ENCODE results near the gene SLC35B1.
"Not testable (repeated sequence)": the region's sequence is repeated elsewhere in the genome, so short reads cannot be mapped to it uniquely, and the experiment has no call there.

Gene SLC35B1

DNA sequence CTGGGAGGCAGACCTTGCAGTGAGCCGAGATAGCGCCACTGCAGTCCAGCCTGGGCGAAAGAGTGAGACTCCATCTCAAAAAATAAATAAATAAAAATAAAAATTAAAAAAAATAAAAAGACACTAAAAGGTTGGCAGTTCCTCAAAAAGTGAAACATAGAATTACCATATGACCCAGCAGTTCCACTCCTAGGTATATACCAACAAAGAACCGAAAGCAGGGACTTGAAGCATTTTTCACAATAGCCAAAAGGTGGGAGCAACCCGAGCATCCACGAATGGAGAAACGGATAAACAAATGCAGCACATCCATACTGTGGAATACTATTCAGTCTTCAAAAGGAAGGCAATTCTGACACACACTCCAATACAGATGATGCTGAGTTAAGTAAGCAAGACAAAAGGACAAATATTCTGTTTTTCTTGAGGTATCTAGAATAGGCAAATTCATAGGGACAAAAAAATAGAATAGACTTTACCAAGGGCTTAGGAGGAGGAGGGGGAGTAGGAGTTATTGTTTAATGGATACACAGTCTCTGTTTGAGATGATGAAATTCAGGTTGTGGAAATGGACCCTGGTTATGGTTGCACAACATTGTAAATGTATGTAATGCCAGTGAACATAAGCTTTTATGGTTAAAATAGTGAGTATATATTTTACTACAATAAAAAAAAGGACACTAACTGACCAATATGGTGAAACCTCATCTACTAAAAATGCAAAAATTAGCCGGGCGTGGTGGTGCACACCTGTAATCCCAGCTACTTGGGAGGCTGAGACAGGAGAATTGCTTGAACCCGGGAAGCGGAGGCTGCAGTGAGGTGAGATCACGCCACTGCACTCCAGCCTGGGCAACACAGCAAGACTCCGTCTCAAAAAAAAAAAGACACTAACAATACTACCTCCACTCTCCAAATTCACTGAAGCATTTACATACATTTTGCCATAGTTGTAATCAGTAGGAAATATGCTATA lies 27.0 kb upstream of the SLC35B1 start:
- DNase-seq (ENCODE audit: low read depth, low spot score) = no peak

- DNase-seq (ENCODE audit: low read depth, low spot score) = no peak
Measured at GRCh38 chr17:49731435-49731831, 23.7 kb upstream of the SLC35B1 start.

DNA sequence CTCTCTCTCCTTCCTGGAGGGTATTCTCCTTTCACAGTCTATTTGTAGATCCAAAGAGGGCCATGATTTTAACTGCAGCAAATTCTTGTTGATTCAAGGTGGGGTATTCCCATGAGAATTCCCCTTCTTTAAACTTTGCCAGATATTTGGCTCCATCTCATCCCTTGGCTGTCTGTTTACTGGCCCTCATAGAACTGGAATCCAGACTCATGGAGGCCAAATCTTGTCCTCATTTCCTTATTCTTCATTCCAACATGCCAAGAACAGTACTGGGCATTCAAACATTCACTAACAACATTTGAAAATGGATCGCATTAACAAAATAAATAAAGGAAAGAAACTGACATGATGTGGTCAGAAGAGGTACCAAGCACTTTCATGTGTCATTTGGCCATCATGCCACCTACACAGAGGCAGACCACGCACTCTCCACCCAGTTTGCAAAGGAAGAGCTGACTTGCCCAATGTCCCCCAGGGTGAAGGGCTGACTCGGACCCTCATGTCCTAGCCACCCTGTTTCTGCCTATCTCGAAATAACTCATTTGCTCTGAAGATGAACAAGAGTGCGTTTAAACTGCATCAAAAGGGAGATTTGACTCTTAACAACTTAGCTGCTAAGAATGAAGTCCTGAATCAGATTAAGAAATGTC lies 23.1 kb upstream of the SLC35B1 start:
- no peak for DNase-seq (ENCODE audit: low read depth, low spot score)

GRCh38 chr17:49730078-49730784 lies 22.5 kb upstream of the SLC35B1 start:
- no peak for DNase-seq (ENCODE audit: low read depth, low spot score)

GRCh38 chr17:49729069-49729468 lies 21.3 kb upstream of the SLC35B1 start:
- DNase-seq (ENCODE audit: low read depth, low spot score) = no peak

GRCh38 chr17:49728425-49728824 lies 20.7 kb upstream of the SLC35B1 start:
- DNase-seq (ENCODE audit: low read depth, low spot score) = no peak

GRCh38 chr17:49727380-49727779 lies 19.6 kb upstream of the SLC35B1 start:
- DNase-seq (ENCODE audit: low read depth, low spot score) = no peak

DNA sequence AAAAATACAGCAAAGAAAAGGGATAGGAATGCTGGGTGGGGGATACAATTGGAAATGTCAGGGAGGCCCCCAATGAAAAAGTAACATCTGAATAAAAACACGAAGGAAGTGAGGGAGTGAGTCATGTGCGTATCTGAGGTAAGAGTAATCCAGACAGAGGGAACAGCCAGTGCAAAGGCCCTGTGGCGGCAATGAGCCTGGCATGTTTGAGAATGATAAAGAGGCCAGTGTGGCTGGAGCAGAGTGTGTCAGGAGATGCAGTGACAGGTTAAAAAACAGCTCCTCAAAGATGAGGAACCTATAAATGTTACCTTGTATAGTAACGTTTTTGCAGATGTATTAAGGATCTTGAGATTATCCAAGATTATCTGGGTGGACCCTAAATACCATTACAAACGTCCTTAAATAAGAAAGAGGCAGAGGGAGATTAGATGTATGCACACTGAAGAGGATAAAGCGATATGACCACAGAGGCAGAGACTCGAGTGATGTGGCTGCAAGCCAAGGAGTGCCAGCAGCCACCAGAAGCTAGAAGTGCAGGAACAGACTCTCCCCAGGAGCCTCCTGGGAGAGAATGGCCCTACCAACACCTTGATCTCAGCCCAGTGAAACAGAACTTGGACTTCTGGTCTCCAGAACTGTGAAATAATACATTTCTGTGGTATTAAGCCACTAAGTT lies 17.8 kb upstream of the SLC35B1 start:
- no peak for DNase-seq (ENCODE audit: low read depth, low spot score)

GRCh38 chr17:49724552-49724951 lies 16.8 kb upstream of the SLC35B1 start:
- not testable (repeated sequence) for DNase-seq (ENCODE audit: low read depth, low spot score)

GRCh38 chr17:49723423-49723822 lies 15.7 kb upstream of the SLC35B1 start:
- DNase-seq (ENCODE audit: low read depth, low spot score) = no peak

DNA sequence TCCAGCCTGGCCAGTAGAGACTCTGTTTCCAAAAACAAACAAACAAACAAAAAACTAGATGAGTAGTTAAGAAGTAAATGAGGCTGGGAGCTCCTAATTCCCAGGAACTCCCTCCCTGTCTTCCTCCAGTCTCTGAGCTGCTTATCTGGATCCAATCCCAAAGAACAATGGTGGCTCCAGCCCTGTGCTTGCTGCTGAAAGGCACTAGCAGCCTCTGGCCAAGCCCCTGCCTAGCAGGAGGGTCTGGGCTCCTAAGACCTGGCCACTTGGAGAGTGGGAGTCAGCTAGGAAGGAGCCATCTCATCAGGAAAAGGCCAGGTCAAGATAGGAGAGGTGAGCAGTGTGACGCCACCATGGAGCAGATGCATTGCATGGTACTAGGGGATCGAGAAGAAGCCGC lies 14.3 kb upstream of the SLC35B1 start:
- DNase-seq (ENCODE audit: low read depth, low spot score) = no peak

DNA sequence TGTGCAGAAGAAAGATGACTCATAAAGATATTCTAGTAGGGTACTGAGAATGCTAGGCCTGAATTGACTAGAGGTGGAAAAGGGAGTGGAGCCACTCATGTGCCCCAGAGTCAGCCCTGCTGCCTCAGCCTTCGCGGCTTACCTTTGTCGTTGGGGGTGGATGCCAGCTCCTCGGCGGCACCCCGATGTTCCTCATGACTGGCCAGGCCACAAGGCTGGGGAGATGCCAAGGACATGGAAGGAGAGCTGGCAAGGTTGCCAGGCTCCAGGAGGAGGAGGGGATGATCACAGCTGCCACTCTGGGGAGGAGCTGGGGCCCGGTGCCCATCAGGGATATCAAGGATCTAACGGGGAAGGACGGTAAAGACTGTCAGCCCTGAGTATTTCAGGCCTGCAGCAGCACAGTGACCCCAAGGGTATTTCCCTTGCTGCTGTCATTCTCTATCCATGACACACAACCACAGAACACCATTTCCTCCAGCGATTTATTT lies 9.7 kb upstream of the SLC35B1 start:
- no peak for DNase-seq (ENCODE audit: low read depth, low spot score)

DNA sequence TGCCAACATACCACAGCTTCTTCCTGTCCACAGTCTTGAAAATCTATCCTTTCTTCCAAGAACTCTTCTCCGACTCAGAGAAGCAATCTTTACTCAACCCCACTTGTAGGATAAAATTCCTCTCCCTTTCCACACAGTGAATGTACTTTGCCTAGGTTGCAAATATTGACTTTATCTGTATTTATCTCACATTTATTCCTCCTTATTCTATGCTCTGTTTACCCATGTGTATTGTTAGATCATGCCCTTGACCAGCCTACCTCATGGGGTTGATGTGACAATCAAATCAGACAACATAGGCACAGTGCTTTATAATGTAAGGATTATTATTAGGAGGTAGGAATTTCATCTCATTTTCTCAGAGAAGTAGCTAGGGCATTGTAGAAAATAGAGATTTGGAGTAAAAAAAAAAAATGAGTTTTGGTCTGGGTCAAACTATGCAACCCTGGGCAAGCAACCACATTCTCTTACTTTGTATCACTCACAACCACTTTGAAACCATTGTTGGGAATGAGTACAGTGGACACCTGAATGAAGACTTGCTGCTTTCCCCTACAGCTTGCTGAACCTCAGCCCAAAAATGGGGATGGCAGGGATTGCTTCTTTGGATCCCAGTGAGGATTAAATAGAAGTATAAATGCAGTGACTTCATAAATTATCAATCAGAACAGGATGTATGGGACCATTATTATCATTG lies 9.1 kb upstream of the SLC35B1 start:
- DNase-seq (ENCODE audit: low read depth, low spot score) = no peak

GRCh38 chr17:49715717-49716279 lies 8.0 kb upstream of the SLC35B1 start:
- DNase-seq (ENCODE audit: low read depth, low spot score) = no peak

DNA sequence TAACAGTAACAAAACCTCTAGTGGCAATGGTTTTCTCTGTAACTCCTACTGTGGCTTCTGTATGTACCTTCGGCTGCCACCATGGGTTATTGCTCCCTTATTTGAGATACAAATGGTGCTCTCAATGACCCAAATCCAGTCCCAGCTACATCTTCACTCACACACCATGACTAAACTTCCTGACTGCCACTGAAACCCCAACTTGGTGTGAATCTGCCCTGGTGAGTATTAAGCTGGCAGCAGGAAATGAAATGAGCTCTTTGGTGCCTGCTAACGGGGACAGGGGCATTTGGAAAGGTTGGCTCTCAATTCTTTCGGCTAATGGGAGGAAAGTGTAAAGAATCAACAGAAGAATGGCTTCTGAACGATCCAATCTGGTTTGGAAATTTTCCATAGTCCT lies 7.5 kb upstream of the SLC35B1 start:
- DNase-seq (ENCODE audit: low read depth, low spot score) = no peak

GRCh38 chr17:49708515-49709183 lies 885 bp upstream of the SLC35B1 start:
- no peak for DNase-seq (ENCODE audit: low read depth, low spot score)

DNA sequence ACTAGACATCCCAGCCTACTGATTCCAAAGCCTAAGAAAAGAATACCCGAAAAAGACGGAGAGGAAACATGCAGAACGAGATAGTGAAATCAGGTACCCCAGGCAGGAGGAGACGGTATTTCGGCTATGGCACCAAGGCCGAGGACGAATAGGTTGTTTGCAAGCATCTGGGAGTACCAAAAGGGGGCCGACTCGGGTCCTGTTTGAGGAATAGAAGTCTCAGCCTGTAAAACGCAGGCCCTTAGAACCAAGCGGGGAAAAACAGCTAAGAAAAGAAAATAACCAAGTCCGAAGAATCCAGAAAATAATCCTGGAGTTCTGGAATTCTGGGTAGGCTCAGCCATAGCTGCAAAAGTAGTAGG lies 537 bp downstream of the SLC35B1 start:
- DNase-seq (ENCODE audit: low read depth, low spot score) = no peak

DNA sequence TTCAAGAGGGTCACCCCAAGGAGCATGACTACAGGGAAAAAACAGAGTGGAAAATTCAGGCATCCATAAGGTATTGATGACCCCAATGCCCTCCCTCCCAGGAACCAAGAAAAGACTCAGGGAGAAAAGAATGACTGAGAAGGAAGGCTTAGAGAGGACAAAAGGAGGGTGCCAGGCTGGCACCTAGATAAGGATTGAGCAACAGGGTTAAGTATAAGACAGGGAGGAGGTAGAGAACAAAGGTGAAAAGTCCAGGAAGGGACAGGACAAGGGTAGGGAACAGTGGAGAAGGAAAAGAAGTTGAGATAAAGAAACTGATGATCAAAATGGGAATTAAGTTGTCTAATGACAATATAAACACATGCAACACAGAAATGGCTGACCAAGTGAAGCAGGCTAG lies 2.5 kb downstream of the SLC35B1 start:
- DNase-seq (ENCODE audit: low read depth, low spot score) = no peak

GRCh38 chr17:49703557-49704277 lies 4.0 kb downstream of the SLC35B1 start:
- DNase-seq (ENCODE audit: low read depth, low spot score) = no peak

- no peak for DNase-seq (ENCODE audit: low read depth, low spot score)
Measured at GRCh38 chr17:49700960-49701359, 6.8 kb downstream of the SLC35B1 start.
